Ovary (tissue), 9 donors: ENCODE data around the gene BEX3. TPM values are rescaled to one million over a fixed set of nuclear protein-coding genes. Genes with fewer than 3 reads are reported as not detected.

ENCODE experiments used
- DNase-seq, 5 donors: peaks; one replicate each; pipeline ENCODE4 v3.0.0-alpha.2; 2019 to 2020
- H3K27ac ChIP-seq, 2 donors: fragments of 200-600 bp; one replicate each; pipeline versions ENCODE4 v1.5.1 to v1.8.0; 2019 to 2022
- H3K27me3 ChIP-seq: fragments of 200-600 bp; one replicate; pipeline ENCODE4 v1.8.0; 2022
- H3K36me3 ChIP-seq: fragments of 200-600 bp; sonication (generic); one replicate; pipeline ENCODE4 v1.5.1; 2019
- H3K4me1 ChIP-seq: one replicate; pipeline ENCODE4 v1.8.1; 2013; ENCODE audit warnings: mild to moderate bottlenecking, moderate library complexity; ENCODE audit not compliant: insufficient read depth
- H3K4me3 ChIP-seq: fragments of 200-600 bp; sonication (generic); one replicate; pipeline ENCODE4 v1.5.1; 2017
- H3K9me3 ChIP-seq, 2 donors: fragments of 200-600 bp in 1 of 2; sonication (generic) in 1 of 2; one replicate each; pipeline versions ENCODE4 v1.5.1 to v1.8.1; 2013 to 2019; ENCODE audit warnings: mild to moderate bottlenecking in 1 of 2, moderate library complexity in 1 of 2
- EP300 ChIP-seq: sonication (generic); formaldehyde crosslinking; IDR thresholded peaks from one replicate; pipeline ENCODE4 v1.6.1; 2017; ENCODE audit warnings: antibody characterized with exemption
- POLR2A ChIP-seq: fragments of 450-650 bp; IDR thresholded peaks from one replicate; pipeline ENCODE4 v1.6.1; 2017; ENCODE audit warnings: antibody characterized with exemption, mild to moderate bottlenecking, moderate library complexity
- WGBS, 3 donors: extraction: QIAGEN DNeasy Blood & Tissue Kit in 1 of 3; methylation state at CpG; one replicate each; pipeline versions ENCODE4 v1.1.5 to v1.1.7; 2013 to 2017; 5-methylcytosine and 5-hydroxymethylcytosine counted together
- intact Hi-C, 4 donors: fragments of 100-400 bp; cut with DNase I; formaldehyde crosslinking; loops; one replicate each; pipeline versions ENCODE4 v1.11.0 to v1.15.1; 2022 to 2023
- polyA plus RNA-seq, 2 donors: library from polyadenylated mRNA; stranded (reverse); fragments of 200-250 nt in 1 of 2; fragments of 350-450 nt in 1 of 2; fragmentation: Illumina TruSeq in 1 of 2; extraction: RNeasy Lipid Tissue Mini Kit (QIAGEN cat#74804) in 1 of 2; gene quantifications; one replicate each; pipeline ENCODE4 v1.2.3, GENCODE V29; 2013 to 2014
- total RNA-seq, 7 donors: library from RNA; depleted of rRNA in 2 of 7; stranded (reverse); fragments of >200 nt in 2 of 7; fragmentation: NEBNext Ultra II Directional in 3 of 7; extraction: Animal tissue kit (Norgen Biotek cat#: 25700) in 3 of 7; gene quantifications; one replicate each; pipeline versions ENCODE4 v1.1.0 to v1.2.4, GENCODE V29; 2016 to 2023
- TF ChIP-seq, protein P1 (sequence below), 3 donors: fragments of 450-650 bp in 2 of 3; fragments of 200-600 bp in 1 of 3; IDR thresholded peaks; one replicate each; pipeline versions ENCODE4 v1.5.1 to v1.8.0; 2016 to 2022; ENCODE audit warnings: antibody characterized with exemption in 3 of 3, mild to moderate bottlenecking in 1 of 3
- donor health status: DM: no; HTN: no; CAD: no; lungs with moderate emphysema.
- donor health status: DM: no; HTN: no; CAD: no.
- donor health status: Bipolar disorder and iron deficiency.
- donor health status: DM: yes; HTN: yes; CAD: no.
- donor health status: DM: no; HTN: no; CAD: no.
- donor health status: DM: yes; HTN: yes; CAD: no.

The BEX3 gene
- total and polyA plus RNA-seq, 9 donors = 204 to 426 (median 356) TPM

DNA sequence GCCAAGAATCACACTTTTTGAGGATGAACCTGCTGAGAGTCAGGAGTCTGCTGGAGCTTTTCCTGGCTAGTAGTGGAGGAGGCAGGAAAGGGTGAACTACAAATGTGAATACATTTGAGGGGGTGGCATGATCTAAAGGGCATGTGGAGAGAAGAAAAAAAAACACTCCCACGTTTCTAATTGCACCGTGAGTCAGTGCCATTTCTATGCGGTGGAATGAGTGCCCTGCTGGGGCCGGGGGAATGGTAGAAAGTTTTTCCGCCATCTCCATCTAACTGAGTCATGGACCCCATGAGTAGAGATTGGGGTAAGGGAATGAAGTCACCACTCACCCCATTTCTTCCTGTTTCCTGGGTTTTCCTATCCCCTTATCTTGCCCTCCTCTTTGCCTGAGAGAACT, 19.8 kb downstream of the BEX3 start:
- Histone ChIP-seq H3K27ac (no peak overlapping the region), H3K4me1 (no peaks in the 10 kb centered on the region), H3K36me3 (no peaks in the 10 kb centered on the region), H3K27me3 (no peaks in the 10 kb centered on the region), H3K9me3 (no peaks in the 10 kb centered on the region), H3K4me3 (no peak overlapping the region)
- WGBS, 3 donors = 57 to 64% (median 61%) methylated on average over 5 of the region's 5 CpGs
- intact Hi-C loops = no loop called here
- TF ChIP-seq EP300 (no peak), POLR2A (no peak)
- TF ChIP-seq, protein P1, sequence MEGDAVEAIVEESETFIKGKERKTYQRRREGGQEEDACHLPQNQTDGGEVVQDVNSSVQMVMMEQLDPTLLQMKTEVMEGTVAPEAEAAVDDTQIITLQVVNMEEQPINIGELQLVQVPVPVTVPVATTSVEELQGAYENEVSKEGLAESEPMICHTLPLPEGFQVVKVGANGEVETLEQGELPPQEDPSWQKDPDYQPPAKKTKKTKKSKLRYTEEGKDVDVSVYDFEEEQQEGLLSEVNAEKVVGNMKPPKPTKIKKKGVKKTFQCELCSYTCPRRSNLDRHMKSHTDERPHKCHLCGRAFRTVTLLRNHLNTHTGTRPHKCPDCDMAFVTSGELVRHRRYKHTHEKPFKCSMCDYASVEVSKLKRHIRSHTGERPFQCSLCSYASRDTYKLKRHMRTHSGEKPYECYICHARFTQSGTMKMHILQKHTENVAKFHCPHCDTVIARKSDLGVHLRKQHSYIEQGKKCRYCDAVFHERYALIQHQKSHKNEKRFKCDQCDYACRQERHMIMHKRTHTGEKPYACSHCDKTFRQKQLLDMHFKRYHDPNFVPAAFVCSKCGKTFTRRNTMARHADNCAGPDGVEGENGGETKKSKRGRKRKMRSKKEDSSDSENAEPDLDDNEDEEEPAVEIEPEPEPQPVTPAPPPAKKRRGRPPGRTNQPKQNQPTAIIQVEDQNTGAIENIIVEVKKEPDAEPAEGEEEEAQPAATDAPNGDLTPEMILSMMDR (IDR thresholded peaks at IDR 0.05) = no peak
- DNase-seq = no peak

DNA sequence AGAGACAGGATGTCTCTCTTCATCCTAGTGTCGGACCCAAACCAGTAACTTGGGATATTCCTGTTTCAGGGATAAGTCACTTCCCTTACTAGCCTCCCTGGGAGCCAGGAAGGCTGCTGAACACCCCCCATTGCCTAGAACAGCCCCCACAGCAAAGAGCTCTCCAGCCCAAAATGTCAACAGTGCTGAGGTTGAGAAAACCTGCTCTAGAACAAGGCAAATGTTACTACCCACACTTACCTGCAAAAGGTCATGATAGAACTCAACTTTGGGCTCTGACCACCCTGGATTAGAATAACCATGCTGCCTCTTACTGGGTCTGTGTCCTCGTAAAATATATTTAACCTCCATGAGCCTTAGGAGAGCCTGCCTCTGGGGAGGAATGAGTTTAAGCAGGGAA, 20.3 kb downstream of the BEX3 start:
- no peak for DNase-seq
- 58 to 59% (median 58%) methylated on average over 2 of the region's 2 CpGs for WGBS, 3 donors

DNA sequence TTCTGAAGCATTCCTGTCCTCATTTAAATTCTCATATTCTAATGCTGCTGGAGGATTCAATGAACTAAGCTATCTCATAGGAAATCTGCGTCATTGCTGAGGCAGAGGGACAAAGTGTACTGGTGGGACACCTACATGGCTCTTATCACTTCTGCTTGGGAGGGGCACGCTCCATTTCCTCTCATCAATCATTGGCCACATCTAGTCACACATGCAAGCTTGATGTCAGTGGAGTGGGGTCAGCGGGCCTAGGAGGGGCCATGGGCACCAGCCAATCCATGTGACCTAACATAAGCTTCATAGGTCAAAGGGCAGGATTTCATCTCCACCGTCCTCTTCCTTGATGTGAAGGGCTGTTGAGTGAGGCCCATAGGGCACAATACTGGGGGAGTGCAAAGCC, 21.4 kb downstream of the BEX3 start:
- H3K27me3 ChIP-seq = no peaks in the 10 kb centered on the region
- no peak for TF ChIP-seq POLR2A
- TF ChIP-seq, protein P1 (IDR thresholded peaks at IDR 0.05) = no peak
- no peak for TF ChIP-seq EP300
- H3K27ac ChIP-seq = no peak overlapping the region
- H3K9me3 ChIP-seq = no peaks in the 10 kb centered on the region
- no peaks in the 10 kb centered on the region for H3K36me3 ChIP-seq
- H3K4me3 ChIP-seq = no peak overlapping the region
- no peak for DNase-seq
- WGBS, 3 donors = 74 to 77% (median 74%) methylated on average over 4 of the region's 4 CpGs
- intact Hi-C loops = no loop called here
- no peaks in the 10 kb centered on the region for H3K4me1 ChIP-seq

More for the DNA sequence above, 20.3 kb downstream of the BEX3 start:
- Histone ChIP-seq H3K9me3 (no peaks in the 10 kb centered on the region), H3K4me3 (no peak overlapping the region), H3K27ac (no peak overlapping the region), H3K4me1 (no peaks in the 10 kb centered on the region), H3K27me3 (no peaks in the 10 kb centered on the region), H3K36me3 (no peaks in the 10 kb centered on the region)
- TF ChIP-seq POLR2A (no peak), EP300 (no peak)
- TF ChIP-seq, protein P1 (IDR thresholded peaks at IDR 0.05) = no peak
- intact Hi-C loops = no loop called here

DNA sequence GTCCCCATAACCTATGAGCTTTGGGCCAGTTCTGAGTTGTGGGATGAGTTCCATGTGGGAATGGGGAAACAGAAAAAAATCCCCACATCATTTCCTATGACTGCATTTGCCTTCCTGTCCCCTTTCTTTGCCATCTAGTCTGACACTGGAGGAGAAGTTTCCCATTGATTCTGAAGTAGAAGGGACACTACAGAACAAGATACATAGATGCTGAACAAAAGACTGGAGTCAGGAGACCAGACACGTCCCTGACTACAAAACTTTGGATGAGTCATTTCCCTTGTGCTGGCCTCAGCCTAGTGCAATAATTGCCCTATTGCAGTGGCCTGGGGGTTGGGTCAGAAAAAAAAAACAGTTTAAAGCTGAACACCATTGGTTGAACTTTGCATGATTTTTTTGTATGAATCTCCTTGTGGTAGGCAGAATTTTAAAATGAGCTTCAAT, 22.1 kb downstream of the BEX3 start:
- no peaks in the 10 kb centered on the region for H3K27me3 ChIP-seq
- no peaks in the 10 kb centered on the region for H3K4me1 ChIP-seq
- TF ChIP-seq POLR2A = no peak
- no peak for TF ChIP-seq EP300
- TF ChIP-seq, protein P1 (IDR thresholded peaks at IDR 0.05) = no peak
- no peak for DNase-seq
- 22 to 33% (median 30%) methylated on average over 1 of the region's 1 CpG for WGBS, 3 donors
- H3K4me3 ChIP-seq = no peak overlapping the region
- intact Hi-C loops = no loop called here
- no peak overlapping the region for H3K27ac ChIP-seq
- no peaks in the 10 kb centered on the region for H3K36me3 ChIP-seq
- no peaks in the 10 kb centered on the region for H3K9me3 ChIP-seq
